ENCODE data around the gene GAREM1. TPM values are rescaled to one million over a fixed set of nuclear protein-coding genes. Genes with fewer than 3 reads are reported as not detected.
A peak's percentile ranks its signal among the peaks of the same experiment; 100 is the strongest.

Gene GAREM1
- total RNA-seq (2021) = 7.0 to 7.7 TPM (median 7.4 TPM) in 3 replicates
- Bru-seq, nascent RNA = percentile 65 among the genes with signal in this experiment
- long read RNA-seq, experiment 1, full-length matches to known transcripts = 15 of 27 reads
- long read RNA-seq, experiment 1, partial matches to known transcripts = 1 of 27 reads
- long read RNA-seq, experiment 1, other reads (novel, unspliced or antisense) = 11 of 27 reads
- long read RNA-seq, experiment 2, full-length matches to known transcripts = 2 of 8 reads
- long read RNA-seq, experiment 2, partial matches to known transcripts = 1 of 8 reads
- long read RNA-seq, experiment 2, other reads (novel, unspliced or antisense) = 5 of 8 reads
- long read RNA-seq, experiment 3, partial matches to known transcripts = 0 of 2 reads
- long read RNA-seq, experiment 3, other reads (novel, unspliced or antisense) = 2 of 2 reads

DNA sequence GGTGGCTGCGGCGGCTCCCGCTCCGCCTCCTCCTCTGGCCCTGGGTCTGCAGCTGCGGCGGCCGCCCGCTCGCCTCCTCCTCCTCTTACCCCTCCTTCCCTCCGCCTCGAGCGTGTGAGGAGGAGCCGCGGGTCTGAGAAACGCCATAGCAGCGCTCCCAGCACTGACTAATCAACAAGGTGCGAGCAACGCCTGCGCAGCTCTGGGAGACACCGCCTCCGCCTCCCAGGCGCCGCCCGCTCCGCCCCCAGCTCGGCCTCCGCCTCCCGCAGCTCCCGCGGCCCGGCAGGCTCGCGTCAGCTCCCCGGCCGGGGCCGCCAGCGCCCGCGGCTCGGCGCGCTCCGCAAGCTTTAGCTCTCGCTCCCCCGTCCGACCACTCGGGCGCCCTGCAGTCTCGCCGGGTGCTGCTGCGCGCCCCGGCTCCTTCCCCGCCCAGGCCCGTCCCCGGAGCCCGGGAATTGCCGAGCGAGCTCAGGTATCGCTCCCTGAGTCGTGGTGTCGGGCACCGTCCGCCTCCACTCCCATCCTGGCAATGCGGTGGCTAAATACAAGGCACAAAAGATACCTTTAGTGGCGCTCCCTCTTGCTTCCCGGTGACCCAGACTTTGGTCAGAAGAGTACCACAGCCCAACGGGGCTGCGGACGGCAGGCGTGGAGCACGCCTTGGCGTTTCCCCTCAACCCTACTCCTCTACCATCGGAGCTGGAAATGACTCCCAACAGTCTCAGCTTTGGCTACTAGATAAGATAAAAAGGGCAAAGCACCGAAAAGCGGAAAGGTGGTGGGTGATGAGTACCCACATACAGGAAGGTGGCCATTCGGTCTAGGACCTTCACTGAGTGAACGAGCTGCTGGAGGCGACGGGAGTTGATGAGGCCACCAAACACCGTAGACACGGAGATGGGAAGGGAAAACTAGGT, at the start of gene GAREM1:
Gene GAREM1 (minus strand): TSS at position 169 of the 920 bp plus-strand sequence. CDS start 454 bp downstream, outside the sequence.
- DNase-seq (ENCODE audit: low spot score) = peak; percentile 91
- ATAC-seq = peak; percentile 89
- Mint-ChIP-seq H3K27ac (peak within 1 kb of the TSS; percentile 89), H3K36me3 (no peaks in the 10 kb centered on the region), H3K9me3 (no peaks in the 10 kb centered on the region), H3K27me3 (ENCODE audit: low read depth) (peaks cover 29% of the 10 kb centered on the region), H3K4me1 (peaks cover 30% of the 10 kb centered on the region), H3K4me3 (peak within 1 kb of the TSS; percentile 93)
- ChIA-PET CTCF (interaction anchor here (0.6 to 7.4 kb wide), 33 partner anchors 9 to 413 kb away, joined by 3 to 109 read pairs (median 5); no protein-coding TSS in a partner anchor), POLR2A (interaction anchor here (0.7 to 1.9 kb wide), 9 partner anchors 9 to 528 kb away, joined by 3 to 7 read pairs (median 3); partner anchors contain the start of gene TRAPPC8)
- TF ChIP-seq ZNF121 (CRISPR knock-in tag; IDR thresholded peaks at IDR 0.05) (no peak), FOXK1 (CRISPR knock-in tag; IDR thresholded peaks at IDR 0.05) (peak; percentile 79; the same call in 1 of the 2 replicates), JUN (CRISPR knock-in tag; IDR thresholded peaks at IDR 0.05) (no peak), TEAD4 (CRISPR knock-in tag; IDR thresholded peaks at IDR 0.05) (no peak), GRHL2 (CRISPR knock-in tag; IDR thresholded peaks at IDR 0.05; ENCODE audit: insufficient replicate concordance, severe bottlenecking) (no peak), ZNF317 (CRISPR knock-in tag; IDR thresholded peaks at IDR 0.05; ENCODE audit: borderline replicate concordance, low read depth) (no peak), ATF1 (CRISPR knock-in tag; IDR thresholded peaks at IDR 0.05) (no peak), CBFB (CRISPR knock-in tag; IDR thresholded peaks at IDR 0.05; ENCODE audit: low read depth) (no peak), HMGA2 (CRISPR knock-in tag; IDR thresholded peaks at IDR 0.05) (no peak), RORB (CRISPR knock-in tag; IDR thresholded peaks at IDR 0.05) (no peak), ZNF671 (CRISPR knock-in tag; IDR thresholded peaks at IDR 0.05) (no peak), IRF2 (CRISPR knock-in tag; IDR thresholded peaks at IDR 0.05; ENCODE audit: borderline replicate concordance, low read depth) (no peak), ZNF416 (CRISPR knock-in tag; IDR thresholded peaks at IDR 0.05) (peak; percentile 6; the same call in 1 of the 2 replicates), EMX1 (CRISPR knock-in tag; IDR thresholded peaks at IDR 0.05) (no peak), NFATC4 (CRISPR knock-in tag; IDR thresholded peaks at IDR 0.05) (no peak)
- TF ChIP-seq, protein P1, sequence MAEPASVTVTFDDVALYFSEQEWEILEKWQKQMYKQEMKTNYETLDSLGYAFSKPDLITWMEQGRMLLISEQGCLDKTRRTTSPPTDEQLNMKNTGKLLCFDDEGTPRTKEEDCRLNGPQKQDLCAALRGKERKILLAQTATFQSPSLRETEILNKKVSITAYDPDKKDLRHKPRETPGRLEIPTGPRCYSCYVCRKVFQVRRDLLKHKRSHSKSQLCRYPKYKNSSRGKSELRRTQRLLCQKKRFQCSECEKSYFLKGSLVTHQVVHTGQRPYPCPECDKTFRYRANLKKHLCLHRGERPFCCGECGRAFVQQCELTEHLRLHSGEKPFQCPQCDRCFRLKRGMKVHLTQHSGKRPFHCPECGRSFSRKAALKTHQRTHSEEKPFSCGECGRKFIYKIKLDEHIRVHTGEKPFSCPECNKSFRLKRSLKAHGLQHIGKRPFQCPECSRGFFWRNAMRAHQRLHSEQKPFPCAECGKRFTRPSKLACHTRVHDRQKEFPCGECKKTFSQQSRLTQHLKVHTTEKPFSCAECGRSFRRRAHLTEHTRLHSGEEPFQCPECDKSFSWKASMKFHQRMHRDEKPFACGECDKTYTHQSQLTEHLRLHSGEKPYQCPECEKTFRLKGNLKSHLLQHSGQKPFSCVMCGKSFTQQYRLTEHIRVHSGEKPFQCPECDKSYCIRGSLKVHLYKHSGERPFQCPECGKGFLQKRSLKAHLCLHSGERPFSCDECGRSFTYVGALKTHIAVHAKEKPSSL (CRISPR knock-in tag; conservative IDR thresholded peaks at IDR 0.05) = no peak
- TF ChIP-seq, protein P2, sequence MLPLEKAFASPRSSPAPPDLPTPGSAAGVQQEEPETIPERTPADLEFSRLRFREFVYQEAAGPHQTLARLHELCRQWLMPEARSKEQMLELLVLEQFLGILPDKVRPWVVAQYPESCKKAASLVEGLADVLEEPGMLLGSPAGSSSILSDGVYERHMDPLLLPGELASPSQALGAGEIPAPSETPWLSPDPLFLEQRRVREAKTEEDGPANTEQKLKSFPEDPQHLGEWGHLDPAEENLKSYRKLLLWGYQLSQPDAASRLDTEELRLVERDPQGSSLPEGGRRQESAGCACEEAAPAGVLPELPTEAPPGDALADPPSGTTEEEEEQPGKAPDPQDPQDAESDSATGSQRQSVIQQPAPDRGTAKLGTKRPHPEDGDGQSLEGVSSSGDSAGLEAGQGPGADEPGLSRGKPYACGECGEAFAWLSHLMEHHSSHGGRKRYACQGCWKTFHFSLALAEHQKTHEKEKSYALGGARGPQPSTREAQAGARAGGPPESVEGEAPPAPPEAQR (CRISPR knock-in tag; IDR thresholded peaks at IDR 0.05) = no peak
- TF ChIP-seq, protein P3, sequence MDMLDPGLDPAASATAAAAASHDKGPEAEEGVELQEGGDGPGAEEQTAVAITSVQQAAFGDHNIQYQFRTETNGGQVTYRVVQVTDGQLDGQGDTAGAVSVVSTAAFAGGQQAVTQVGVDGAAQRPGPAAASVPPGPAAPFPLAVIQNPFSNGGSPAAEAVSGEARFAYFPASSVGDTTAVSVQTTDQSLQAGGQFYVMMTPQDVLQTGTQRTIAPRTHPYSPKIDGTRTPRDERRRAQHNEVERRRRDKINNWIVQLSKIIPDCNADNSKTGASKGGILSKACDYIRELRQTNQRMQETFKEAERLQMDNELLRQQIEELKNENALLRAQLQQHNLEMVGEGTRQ (CRISPR knock-in tag; IDR thresholded peaks at IDR 0.05) = no peak; the same call in 1 of the 2 replicates
- TF ChIP-seq, protein P4, sequence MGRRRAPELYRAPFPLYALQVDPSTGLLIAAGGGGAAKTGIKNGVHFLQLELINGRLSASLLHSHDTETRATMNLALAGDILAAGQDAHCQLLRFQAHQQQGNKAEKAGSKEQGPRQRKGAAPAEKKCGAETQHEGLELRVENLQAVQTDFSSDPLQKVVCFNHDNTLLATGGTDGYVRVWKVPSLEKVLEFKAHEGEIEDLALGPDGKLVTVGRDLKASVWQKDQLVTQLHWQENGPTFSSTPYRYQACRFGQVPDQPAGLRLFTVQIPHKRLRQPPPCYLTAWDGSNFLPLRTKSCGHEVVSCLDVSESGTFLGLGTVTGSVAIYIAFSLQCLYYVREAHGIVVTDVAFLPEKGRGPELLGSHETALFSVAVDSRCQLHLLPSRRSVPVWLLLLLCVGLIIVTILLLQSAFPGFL (CRISPR knock-in tag; IDR thresholded peaks at IDR 0.05; ENCODE audit: borderline replicate concordance) = no peak
- TF ChIP-seq, protein P5, sequence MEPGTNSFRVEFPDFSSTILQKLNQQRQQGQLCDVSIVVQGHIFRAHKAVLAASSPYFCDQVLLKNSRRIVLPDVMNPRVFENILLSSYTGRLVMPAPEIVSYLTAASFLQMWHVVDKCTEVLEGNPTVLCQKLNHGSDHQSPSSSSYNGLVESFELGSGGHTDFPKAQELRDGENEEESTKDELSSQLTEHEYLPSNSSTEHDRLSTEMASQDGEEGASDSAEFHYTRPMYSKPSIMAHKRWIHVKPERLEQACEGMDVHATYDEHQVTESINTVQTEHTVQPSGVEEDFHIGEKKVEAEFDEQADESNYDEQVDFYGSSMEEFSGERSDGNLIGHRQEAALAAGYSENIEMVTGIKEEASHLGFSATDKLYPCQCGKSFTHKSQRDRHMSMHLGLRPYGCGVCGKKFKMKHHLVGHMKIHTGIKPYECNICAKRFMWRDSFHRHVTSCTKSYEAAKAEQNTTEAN (CRISPR knock-in tag; IDR thresholded peaks at IDR 0.05) = no peak
- TF ChIP-seq, protein P6, sequence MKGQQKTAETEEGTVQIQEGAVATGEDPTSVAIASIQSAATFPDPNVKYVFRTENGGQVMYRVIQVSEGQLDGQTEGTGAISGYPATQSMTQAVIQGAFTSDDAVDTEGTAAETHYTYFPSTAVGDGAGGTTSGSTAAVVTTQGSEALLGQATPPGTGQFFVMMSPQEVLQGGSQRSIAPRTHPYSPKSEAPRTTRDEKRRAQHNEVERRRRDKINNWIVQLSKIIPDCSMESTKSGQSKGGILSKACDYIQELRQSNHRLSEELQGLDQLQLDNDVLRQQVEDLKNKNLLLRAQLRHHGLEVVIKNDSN (CRISPR knock-in tag; IDR thresholded peaks at IDR 0.05) = no peak
- TF ChIP-seq, protein P7, sequence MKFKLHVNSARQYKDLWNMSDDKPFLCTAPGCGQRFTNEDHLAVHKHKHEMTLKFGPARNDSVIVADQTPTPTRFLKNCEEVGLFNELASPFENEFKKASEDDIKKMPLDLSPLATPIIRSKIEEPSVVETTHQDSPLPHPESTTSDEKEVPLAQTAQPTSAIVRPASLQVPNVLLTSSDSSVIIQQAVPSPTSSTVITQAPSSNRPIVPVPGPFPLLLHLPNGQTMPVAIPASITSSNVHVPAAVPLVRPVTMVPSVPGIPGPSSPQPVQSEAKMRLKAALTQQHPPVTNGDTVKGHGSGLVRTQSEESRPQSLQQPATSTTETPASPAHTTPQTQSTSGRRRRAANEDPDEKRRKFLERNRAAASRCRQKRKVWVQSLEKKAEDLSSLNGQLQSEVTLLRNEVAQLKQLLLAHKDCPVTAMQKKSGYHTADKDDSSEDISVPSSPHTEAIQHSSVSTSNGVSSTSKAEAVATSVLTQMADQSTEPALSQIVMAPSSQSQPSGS (CRISPR knock-in tag; IDR thresholded peaks at IDR 0.05; ENCODE audit: borderline replicate concordance, low read depth) = no peak
- TF ChIP-seq, protein P8, sequence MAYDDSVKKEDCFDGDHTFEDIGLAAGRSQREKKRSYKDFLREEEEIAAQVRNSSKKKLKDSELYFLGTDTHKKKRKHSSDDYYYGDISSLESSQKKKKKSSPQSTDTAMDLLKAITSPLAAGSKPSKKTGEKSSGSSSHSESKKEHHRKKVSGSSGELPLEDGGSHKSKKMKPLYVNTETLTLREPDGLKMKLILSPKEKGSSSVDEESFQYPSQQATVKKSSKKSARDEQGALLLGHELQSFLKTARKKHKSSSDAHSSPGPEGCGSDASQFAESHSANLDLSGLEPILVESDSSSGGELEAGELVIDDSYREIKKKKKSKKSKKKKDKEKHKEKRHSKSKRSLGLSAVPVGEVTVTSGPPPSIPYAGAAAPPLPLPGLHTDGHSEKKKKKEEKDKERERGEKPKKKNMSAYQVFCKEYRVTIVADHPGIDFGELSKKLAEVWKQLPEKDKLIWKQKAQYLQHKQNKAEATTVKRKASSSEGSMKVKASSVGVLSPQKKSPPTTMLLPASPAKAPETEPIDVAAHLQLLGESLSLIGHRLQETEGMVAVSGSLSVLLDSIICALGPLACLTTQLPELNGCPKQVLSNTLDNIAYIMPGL (CRISPR knock-in tag; IDR thresholded peaks at IDR 0.05) = peak; percentile 68; the same call in 1 of the 2 replicates
